Measurements from ENCODE around the gene MED23. TPM values are rescaled to one million over a fixed set of nuclear protein-coding genes. Genes with fewer than 3 reads are reported as not detected.
A peak's percentile ranks its signal among the peaks of the same experiment; 100 is the strongest.

MED23 gene
- total and polyA plus RNA-seq, 9 of the 15 experiments (the other 6 are each of a cell fraction or from before 2014, with no cell fraction given) = 13.7 to 61.2 (median 27.2) TPM

DNA sequence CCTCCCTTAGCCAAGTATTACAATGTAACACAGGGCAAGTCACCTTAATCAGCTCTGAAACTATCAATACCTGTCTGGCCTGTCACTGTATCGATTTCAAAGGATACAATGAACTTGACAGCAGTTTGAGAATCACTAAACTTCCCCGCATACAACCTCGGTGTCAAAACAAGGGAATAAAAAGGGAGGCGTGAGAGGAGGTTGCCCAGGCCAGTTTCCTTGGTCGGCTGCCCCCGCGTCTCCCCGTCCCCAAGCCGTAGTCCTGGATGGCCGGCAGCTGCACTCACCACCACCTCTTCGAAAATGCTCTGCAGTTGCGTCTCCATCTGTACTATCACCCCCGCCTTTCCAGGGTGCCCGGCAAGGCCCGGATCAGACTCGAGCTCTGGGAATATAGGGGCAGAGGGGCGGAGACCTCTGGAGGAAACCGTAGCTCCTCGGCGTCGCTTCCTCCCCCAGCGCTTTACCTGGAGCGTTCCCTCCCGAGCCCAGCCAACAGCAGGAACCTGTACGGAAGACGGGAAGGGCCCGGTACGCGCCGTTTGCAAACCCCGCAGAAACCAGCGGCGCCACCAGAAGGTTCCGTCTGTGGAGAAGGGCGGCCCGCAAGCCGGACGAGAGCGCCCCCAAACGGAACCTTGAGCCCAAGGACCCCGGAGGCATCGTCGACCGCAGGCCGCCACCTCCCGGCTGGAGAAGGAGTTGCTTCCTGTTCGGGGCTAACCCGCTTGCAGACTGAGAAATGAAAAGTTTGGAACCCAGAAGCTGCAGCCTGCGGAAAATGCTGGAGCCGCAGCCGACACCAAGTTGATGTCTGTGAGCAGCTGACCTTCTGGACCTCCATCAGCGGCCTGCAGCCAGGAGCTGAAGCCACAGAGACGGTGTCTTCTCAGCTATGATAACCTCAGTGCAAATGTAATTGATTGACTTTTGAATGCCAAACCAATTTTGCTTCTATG lies at the start of gene MED23 (continued):
- TF ChIP-seq, protein P1, sequence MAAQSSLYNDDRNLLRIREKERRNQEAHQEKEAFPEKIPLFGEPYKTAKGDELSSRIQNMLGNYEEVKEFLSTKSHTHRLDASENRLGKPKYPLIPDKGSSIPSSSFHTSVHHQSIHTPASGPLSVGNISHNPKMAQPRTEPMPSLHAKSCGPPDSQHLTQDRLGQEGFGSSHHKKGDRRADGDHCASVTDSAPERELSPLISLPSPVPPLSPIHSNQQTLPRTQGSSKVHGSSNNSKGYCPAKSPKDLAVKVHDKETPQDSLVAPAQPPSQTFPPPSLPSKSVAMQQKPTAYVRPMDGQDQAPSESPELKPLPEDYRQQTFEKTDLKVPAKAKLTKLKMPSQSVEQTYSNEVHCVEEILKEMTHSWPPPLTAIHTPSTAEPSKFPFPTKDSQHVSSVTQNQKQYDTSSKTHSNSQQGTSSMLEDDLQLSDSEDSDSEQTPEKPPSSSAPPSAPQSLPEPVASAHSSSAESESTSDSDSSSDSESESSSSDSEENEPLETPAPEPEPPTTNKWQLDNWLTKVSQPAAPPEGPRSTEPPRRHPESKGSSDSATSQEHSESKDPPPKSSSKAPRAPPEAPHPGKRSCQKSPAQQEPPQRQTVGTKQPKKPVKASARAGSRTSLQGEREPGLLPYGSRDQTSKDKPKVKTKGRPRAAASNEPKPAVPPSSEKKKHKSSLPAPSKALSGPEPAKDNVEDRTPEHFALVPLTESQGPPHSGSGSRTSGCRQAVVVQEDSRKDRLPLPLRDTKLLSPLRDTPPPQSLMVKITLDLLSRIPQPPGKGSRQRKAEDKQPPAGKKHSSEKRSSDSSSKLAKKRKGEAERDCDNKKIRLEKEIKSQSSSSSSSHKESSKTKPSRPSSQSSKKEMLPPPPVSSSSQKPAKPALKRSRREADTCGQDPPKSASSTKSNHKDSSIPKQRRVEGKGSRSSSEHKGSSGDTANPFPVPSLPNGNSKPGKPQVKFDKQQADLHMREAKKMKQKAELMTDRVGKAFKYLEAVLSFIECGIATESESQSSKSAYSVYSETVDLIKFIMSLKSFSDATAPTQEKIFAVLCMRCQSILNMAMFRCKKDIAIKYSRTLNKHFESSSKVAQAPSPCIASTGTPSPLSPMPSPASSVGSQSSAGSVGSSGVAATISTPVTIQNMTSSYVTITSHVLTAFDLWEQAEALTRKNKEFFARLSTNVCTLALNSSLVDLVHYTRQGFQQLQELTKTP (IDR thresholded peaks at IDR 0.05; ENCODE audit: low read depth in 1 of 2, partially characterized antibody in 2 of 2) = peak in 1 of 2 experiments; percentile 64
- TF ChIP-seq FOXM1 (IDR thresholded peaks at IDR 0.05; ENCODE audit: low read depth) (peak; percentile 56; the same call in 1 of the 2 replicates), FOXM1 (CRISPR knock-in tag; IDR thresholded peaks at IDR 0.05; ENCODE audit: low read depth) (peak; percentile 96), KDM5B (IDR thresholded peaks at IDR 0.05; ENCODE audit: insufficient replicate concordance, low read depth, low read length) (peak; percentile 86), PCBP2 (IDR thresholded peaks at IDR 0.05; ENCODE audit: low read depth, low read length, poor library complexity, severe bottlenecking) (no peak), FOXJ2 (tag; IDR thresholded peaks at IDR 0.05) (0 out of 2 replicates have a peak, but pooled peaks have one; percentile 41)
- TF ChIP-seq, protein P2, sequence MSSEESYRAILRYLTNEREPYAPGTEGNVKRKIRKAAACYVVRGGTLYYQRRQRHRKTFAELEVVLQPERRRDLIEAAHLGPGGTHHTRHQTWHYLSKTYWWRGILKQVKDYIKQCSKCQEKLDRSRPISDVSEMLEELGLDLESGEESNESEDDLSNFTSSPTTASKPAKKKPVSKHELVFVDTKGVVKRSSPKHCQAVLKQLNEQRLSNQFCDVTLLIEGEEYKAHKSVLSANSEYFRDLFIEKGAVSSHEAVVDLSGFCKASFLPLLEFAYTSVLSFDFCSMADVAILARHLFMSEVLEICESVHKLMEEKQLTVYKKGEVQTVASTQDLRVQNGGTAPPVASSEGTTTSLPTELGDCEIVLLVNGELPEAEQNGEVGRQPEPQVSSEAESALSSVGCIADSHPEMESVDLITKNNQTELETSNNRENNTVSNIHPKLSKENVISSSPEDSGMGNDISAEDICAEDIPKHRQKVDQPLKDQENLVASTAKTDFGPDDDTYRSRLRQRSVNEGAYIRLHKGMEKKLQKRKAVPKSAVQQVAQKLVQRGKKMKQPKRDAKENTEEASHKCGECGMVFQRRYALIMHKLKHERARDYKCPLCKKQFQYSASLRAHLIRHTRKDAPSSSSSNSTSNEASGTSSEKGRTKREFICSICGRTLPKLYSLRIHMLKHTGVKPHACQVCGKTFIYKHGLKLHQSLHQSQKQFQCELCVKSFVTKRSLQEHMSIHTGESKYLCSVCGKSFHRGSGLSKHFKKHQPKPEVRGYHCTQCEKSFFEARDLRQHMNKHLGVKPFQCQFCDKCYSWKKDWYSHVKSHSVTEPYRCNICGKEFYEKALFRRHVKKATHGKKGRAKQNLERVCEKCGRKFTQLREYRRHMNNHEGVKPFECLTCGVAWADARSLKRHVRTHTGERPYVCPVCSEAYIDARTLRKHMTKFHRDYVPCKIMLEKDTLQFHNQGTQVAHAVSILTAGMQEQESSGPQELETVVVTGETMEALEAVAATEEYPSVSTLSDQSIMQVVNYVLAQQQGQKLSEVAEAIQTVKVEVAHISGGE (CRISPR knock-in tag; IDR thresholded peaks at IDR 0.05) = peak; percentile 99 to 100 (median 100)
